BE2C (cell line): ENCODE measurements around the gene CYP8B1.

Experiments used
- DNase-seq: peaks from one replicate; pipeline ENCODE4 v3.0.0-alpha.2; 2020
- H3K27me3 ChIP-seq: fragments of 250-450 bp; sonication (Bioruptor Pico); 2 replicates; pipeline ENCODE4 v1.5.1; 2020; ENCODE audit warnings: mild to moderate bottlenecking
- H3K36me3 ChIP-seq: fragments of 250-450 bp; sonication (Bioruptor Pico); 2 replicates; pipeline ENCODE4 v1.5.1; 2020; ENCODE audit warnings: mild to moderate bottlenecking
- H3K4me1 ChIP-seq: fragments of 250-450 bp; sonication (Bioruptor Pico); 2 replicates; pipeline ENCODE4 v1.5.1; 2020
- H3K4me3 ChIP-seq: 2 replicates; pipeline ENCODE4 v1.5.1; 2011; ENCODE audit warnings: low read depth, low read length
- H3K9me3 ChIP-seq: fragments of 250-450 bp; sonication (Bioruptor Pico); 2 replicates; pipeline ENCODE4 v1.5.1; 2020
- TF ChIP-seq, protein P1 (sequence below): IDR thresholded peaks from 2 replicates; pipeline ENCODE4 v1.5.1; 2012; ENCODE audit warnings: mild to moderate bottlenecking, low read depth, low read length

Gene CYP8B1

DNA sequence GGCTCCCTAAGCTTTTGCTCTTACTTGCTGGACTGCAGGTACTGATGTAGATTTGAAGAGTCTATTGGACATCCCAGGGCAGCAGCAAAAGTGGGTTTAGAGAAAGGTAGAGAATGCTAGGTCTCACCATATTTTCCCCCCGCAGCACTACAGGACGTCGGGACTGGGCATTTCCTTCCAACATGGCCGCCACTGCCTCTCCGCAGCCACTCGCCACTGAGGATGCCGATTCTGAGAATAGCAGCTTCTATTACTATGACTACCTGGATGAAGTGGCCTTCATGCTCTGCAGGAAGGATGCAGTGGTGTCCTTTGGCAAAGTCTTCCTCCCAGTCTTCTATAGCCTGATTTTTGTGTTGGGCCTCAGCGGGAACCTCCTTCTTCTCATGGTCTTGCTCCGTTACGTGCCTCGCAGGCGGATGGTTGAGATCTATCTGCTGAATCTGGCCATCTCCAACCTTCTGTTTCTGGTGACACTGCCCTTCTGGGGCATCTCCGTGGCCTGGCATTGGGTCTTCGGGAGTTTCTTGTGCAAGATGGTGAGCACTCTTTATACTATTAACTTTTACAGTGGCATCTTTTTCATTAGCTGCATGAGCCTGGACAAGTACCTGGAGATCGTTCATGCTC is 11.2 kb downstream of the CYP8B1 start:
- Histone ChIP-seq H3K27me3 (no peaks in the 10 kb centered on the region), H3K9me3 (no peaks in the 10 kb centered on the region), H3K4me1 (no peaks in the 10 kb centered on the region), H3K4me3 (no peak overlapping the region), H3K36me3 (no peaks in the 10 kb centered on the region)
- no peak for DNase-seq
- TF ChIP-seq, protein P1, sequence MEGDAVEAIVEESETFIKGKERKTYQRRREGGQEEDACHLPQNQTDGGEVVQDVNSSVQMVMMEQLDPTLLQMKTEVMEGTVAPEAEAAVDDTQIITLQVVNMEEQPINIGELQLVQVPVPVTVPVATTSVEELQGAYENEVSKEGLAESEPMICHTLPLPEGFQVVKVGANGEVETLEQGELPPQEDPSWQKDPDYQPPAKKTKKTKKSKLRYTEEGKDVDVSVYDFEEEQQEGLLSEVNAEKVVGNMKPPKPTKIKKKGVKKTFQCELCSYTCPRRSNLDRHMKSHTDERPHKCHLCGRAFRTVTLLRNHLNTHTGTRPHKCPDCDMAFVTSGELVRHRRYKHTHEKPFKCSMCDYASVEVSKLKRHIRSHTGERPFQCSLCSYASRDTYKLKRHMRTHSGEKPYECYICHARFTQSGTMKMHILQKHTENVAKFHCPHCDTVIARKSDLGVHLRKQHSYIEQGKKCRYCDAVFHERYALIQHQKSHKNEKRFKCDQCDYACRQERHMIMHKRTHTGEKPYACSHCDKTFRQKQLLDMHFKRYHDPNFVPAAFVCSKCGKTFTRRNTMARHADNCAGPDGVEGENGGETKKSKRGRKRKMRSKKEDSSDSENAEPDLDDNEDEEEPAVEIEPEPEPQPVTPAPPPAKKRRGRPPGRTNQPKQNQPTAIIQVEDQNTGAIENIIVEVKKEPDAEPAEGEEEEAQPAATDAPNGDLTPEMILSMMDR, result no peak

DNA sequence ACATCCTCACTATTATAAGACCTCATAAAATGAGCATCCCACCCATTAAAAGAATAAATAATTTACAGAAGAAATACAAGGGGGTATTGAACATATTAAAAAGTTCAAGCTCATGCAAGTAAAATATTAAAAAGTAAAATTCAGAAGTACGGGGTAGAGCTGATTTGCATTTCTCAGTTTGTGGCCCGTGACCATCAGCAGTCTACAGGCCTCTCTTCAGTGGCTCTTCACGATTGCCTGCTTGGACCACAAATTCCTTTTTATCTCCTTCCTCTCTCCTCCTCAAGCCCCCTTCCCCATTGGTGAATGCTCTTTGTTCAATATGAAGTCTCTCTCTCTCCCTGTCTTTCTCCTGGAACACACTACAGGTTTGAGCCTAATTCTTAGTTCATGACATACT is 19.1 kb downstream of the CYP8B1 start:
- H3K4me1 ChIP-seq, result no peaks in the 10 kb centered on the region
- TF ChIP-seq, protein P1, result no peak
- no peak for DNase-seq
- H3K4me3 ChIP-seq, result no peak overlapping the region
- no peaks in the 10 kb centered on the region for H3K27me3 ChIP-seq
- no peaks in the 10 kb centered on the region for H3K36me3 ChIP-seq
- no peaks in the 10 kb centered on the region for H3K9me3 ChIP-seq

DNA sequence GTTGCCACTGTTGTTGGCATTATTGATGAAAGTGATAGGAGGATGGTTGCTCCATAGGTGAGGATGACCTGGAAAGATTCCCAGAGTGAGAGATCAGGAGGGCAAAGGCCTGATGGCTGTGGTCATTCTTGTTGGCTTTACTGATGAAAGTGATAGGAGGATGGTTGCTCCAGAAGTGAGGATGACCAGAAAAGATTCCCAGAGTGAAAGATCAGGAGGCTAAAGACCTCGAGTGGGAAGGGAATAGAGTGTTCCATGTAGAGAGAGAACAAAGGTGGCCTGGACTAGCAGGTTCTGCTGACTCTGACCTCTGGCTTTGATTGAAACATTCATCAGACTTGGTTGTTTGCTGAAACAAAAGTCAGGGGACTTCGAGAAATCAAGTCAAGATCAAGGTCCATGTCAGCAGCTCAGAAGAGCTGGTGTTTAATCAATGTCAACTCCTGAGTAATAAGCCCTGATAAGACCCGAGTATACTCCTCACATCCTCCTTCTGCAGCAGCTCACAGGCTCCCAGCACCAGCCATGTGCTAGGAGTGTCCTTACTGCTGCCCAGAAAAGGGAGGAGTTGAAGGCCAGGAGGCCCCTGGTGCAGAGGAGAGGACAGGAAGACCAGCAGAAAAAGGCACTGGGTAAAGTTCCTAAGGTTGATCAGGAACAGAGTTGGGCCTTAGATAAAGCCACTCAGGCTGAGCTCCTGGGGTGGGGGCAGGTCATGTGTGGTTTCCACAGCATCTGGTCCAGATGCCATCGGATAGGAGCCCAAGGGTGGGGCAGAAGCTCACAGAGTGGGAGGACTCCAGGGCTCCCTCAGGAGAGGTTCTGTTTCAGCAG is 19.9 kb downstream of the CYP8B1 start:
- TF ChIP-seq, protein P1, result no peak
- Histone ChIP-seq H3K4me3 (no peak overlapping the region), H3K4me1 (no peaks in the 10 kb centered on the region), H3K9me3 (no peaks in the 10 kb centered on the region), H3K27me3 (no peaks in the 10 kb centered on the region), H3K36me3 (no peaks in the 10 kb centered on the region)
- no peak for DNase-seq

DNA sequence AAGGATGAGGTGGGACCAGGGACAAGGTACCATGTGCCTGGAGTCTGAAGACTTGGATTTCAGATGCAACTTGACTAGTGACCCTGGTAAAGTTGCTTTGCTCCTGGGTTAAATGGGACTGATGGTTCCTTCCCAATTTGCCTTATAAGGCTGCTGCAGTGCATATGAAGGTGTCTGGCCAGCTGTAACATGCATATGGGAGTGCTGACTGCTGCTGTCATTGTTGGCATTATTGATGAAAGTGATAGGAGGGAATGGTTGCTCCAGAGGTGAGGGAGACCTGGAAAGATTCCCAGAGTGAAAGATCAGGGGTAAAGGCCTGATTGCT is 20.5 kb downstream of the CYP8B1 start:
- no peaks in the 10 kb centered on the region for H3K36me3 ChIP-seq
- H3K4me3 ChIP-seq, result no peak overlapping the region
- no peaks in the 10 kb centered on the region for H3K4me1 ChIP-seq
- no peak for DNase-seq
- H3K27me3 ChIP-seq, result no peaks in the 10 kb centered on the region
- H3K9me3 ChIP-seq, result no peaks in the 10 kb centered on the region
- TF ChIP-seq, protein P1, result no peak

DNA sequence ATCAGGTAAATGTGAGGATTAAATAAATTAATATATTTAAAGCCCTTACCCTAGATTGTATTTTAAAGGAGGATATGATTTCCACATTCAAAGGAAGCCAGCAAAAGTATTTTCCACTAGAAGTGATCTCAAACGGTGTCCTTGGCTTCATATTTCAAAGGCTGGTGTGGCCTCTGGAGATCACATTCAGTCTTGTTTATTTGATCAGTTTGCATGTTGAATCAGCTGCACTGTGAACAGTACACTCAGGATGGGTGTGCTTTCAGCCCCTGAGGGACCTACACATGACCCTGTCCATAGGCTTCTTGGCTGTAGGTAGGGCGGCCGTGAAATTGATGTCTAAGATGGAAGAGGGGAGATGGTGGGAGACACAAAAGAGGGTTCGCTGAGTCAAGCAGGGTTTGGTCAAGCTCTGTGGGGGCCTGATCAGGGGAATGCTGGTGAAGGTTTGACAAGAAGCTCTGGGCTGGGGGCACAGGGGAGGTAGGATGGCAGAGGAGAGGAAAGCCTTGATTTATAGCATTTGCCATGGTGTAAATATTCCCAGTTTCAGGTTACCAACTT is 21.9 kb downstream of the CYP8B1 start:
- H3K4me3 ChIP-seq, result no peak overlapping the region
- no peaks in the 10 kb centered on the region for H3K9me3 ChIP-seq
- no peaks in the 10 kb centered on the region for H3K4me1 ChIP-seq
- TF ChIP-seq, protein P1, result no peak
- H3K36me3 ChIP-seq, result no peaks in the 10 kb centered on the region
- no peak for DNase-seq
- H3K27me3 ChIP-seq, result no peaks in the 10 kb centered on the region

DNA sequence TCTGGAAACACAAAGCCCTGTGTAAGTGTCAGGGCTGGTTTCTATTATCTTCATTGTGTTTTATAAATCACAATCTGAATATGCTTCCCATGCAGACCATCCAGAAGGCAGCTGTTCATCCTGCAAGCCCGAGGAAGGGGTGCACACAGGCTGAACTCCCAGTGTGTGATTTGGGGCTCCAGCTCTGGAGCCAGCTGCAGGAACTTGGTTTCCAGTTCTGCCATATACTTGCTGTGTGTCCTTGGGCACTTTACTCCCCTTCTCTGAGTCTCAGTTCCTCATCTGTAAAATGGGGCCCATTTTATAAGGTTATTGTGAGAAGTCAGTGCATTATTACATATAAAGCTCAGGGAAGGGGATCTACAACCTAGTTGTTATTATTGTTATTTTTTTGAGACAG is 22.6 kb downstream of the CYP8B1 start:
- H3K9me3 ChIP-seq, result no peaks in the 10 kb centered on the region
- no peaks in the 10 kb centered on the region for H3K4me1 ChIP-seq
- DNase-seq, result no peak
- H3K4me3 ChIP-seq, result no peak overlapping the region
- no peaks in the 10 kb centered on the region for H3K36me3 ChIP-seq
- H3K27me3 ChIP-seq, result no peaks in the 10 kb centered on the region
- TF ChIP-seq, protein P1, result no peak
